SK-N-SH (cell line): ENCODE measurements around the gene TMEM63C. TPM values are rescaled to one million over a fixed set of nuclear protein-coding genes. Genes with fewer than 3 reads are reported as not detected.

Experiments
- CTCF ChIA-PET: fragments of 300-600, 350-600 bp; formaldehyde crosslinking; extraction: SDS; loops from one replicate; lab custom pipeline; 2021; lab: Yijun Ruan, JAX
- POLR2A ChIA-PET: fragments of 350-600 bp; sonication (Branson Sonifier 250); formaldehyde crosslinking; extraction: SDS; loops from one replicate; lab custom pipeline; 2020; ENCODE audit warnings: antibody characterized with exemption, inconsistent platforms; lab: Yijun Ruan, JAX
- DNase-seq: peaks from one replicate; pipeline ENCODE4 v3.0.0; 2012
- H2AFZ ChIP-seq: fragments of 200-600 bp; sonication (generic); 2 replicates; pipeline ENCODE4 v1.8.1; 2016; ENCODE audit warnings: antibody characterized with exemption, mild to moderate bottlenecking, low read depth
- H3F3A ChIP-seq: fragments of 200-600 bp; sonication (generic); replicated peaks from 2 replicates; pipeline ENCODE3; 2016; ENCODE audit warnings: antibody characterized with exemption, mild to moderate bottlenecking; ENCODE audit not compliant: insufficient read depth
- H3K27ac ChIP-seq, 2 experiments: fragments of 200-500 bp in 1 of 2; fragments of 200-600 bp in 1 of 2; sonication (Bioruptor generic) in 1 of 2; sonication (generic), shearing (Covaris generic) in 1 of 2; 2 replicates each; pipeline versions ENCODE4 v1.5.1 to v1.6.1; 2014 to 2016; ENCODE audit warnings: low read depth in 2 of 2, inconsistent platforms in 1 of 2, low read length in 1 of 2, mild to moderate bottlenecking in 1 of 2, mixed read lengths in 1 of 2
- H3K27me3 ChIP-seq: fragments of 200-600 bp; sonication (generic), shearing (Covaris generic); 2 replicates; pipeline ENCODE4 v1.6.1; 2016; ENCODE audit warnings: mixed run types; ENCODE audit not compliant: insufficient read depth
- H3K36me3 ChIP-seq, 2 experiments: fragments of 200-500 bp in 1 of 2; fragments of 200-600 bp in 1 of 2; sonication (Bioruptor generic) in 1 of 2; sonication (generic) in 1 of 2; replicated peaks in 1 of 2; 2 replicates each; pipeline versions ENCODE3 to v1.5.1; 2014 to 2016; ENCODE audit warnings: low read length in 1 of 2, mild to moderate bottlenecking in 1 of 2; ENCODE audit not compliant: insufficient read depth in 2 of 2, control insufficient read depth in 1 of 2
- H3K4me1 ChIP-seq, 2 experiments: fragments of 200-500 bp in 1 of 2; fragments of 200-600 bp in 1 of 2; sonication (Bioruptor generic) in 1 of 2; sonication (generic), shearing (Covaris generic) in 1 of 2; 2 replicates each; pipeline versions ENCODE4 v1.5.1 to v1.6.1; 2014 to 2016; ENCODE audit warnings: low read depth in 1 of 2, low read length in 1 of 2, mixed run types in 1 of 2; ENCODE audit not compliant: insufficient read depth in 2 of 2, control insufficient read depth in 1 of 2
- H3K4me2 ChIP-seq: fragments of 200-600 bp; sonication (generic), shearing (Covaris generic); 2 replicates; pipeline ENCODE4 v1.6.1; 2017; ENCODE audit warnings: mixed run types
- H3K4me3 ChIP-seq, 2 experiments: fragments of 200-500 bp in 1 of 2; fragments of 200-600 bp in 1 of 2; sonication (Bioruptor generic) in 1 of 2; sonication (generic), shearing (Covaris generic) in 1 of 2; 2 replicates each; pipeline versions ENCODE4 v1.5.1 to v1.8.1; 2014 to 2016; ENCODE audit warnings: low read depth in 2 of 2, inconsistent platforms in 1 of 2, low read length in 1 of 2, mild to moderate bottlenecking in 1 of 2, mixed read lengths in 1 of 2, moderate library complexity in 1 of 2
- H3K79me2 ChIP-seq: fragments of 200-600 bp; sonication (generic); 2 replicates; pipeline ENCODE4 v1.8.1; 2017; ENCODE audit warnings: mild to moderate bottlenecking; ENCODE audit not compliant: insufficient read depth
- H3K9ac ChIP-seq: fragments of 200-600 bp; sonication (generic); 2 replicates; pipeline ENCODE4 v1.6.1; 2017; ENCODE audit warnings: mixed run types
- H3K9me2 ChIP-seq: fragments of 200-600 bp; sonication (generic); 2 replicates; pipeline ENCODE4 v1.6.1; 2017; ENCODE audit warnings: mixed run types
- H3K9me3 ChIP-seq: fragments of 200-600 bp; sonication (generic); 2 replicates; pipeline ENCODE4 v1.6.1; 2017; ENCODE audit warnings: mixed run types, mild to moderate bottlenecking, moderate library complexity
- H4K20me1 ChIP-seq: fragments of 200-600 bp; sonication (generic); 2 replicates; pipeline ENCODE4 v1.6.1; 2017; ENCODE audit warnings: mild to moderate bottlenecking, mixed run types; ENCODE audit not compliant: insufficient read depth
- EP300 ChIP-seq, 2 experiments: IDR thresholded peaks; 2 replicates each; pipeline versions ENCODE4 v1.4.0 to v1.6.1; 2012; ENCODE audit warnings: borderline replicate concordance in 1 of 2, low read depth in 1 of 2, low read length in 1 of 2
- EZH2phosphoT487 ChIP-seq: fragments of 200-600 bp; sonication (generic); IDR thresholded peaks from 2 replicates; pipeline ENCODE4 v1.6.1; 2017; ENCODE audit warnings: low read depth, mixed run types, mild to moderate bottlenecking, antibody characterized with exemption, moderate library complexity, borderline replicate concordance
- NFIC ChIP-seq: IDR thresholded peaks from 2 replicates; pipeline ENCODE4 v1.4.0; 2012; ENCODE audit warnings: borderline replicate concordance
- RCOR1 ChIP-seq: fragments of 150-350 bp; IDR thresholded peaks from 2 replicates; pipeline ENCODE4 v1.6.1; 2017; ENCODE audit warnings: antibody characterized with exemption, low read length
- RXRA ChIP-seq: IDR thresholded peaks from 2 replicates; pipeline ENCODE4 v1.4.0; 2012; ENCODE audit warnings: low read depth, mild to moderate bottlenecking, borderline replicate concordance
- SIN3A ChIP-seq: IDR thresholded peaks from 2 replicates; pipeline ENCODE4 v1.6.1; 2012; ENCODE audit warnings: low read depth, mild to moderate bottlenecking, low read length, moderate library complexity, borderline replicate concordance
- SMC3 ChIP-seq: IDR thresholded peaks from 2 replicates; pipeline ENCODE4 v1.6.1; 2012; ENCODE audit warnings: low read depth, low read length, improper control_type of control experiment
- TEAD4 ChIP-seq: IDR thresholded peaks from 2 replicates; pipeline ENCODE4 v1.4.0; 2012; ENCODE audit warnings: mild to moderate bottlenecking, borderline replicate concordance; ENCODE audit not compliant: insufficient read depth
- YY1 ChIP-seq: IDR thresholded peaks from 2 replicates; pipeline ENCODE4 v1.4.0; 2012; ENCODE audit warnings: low read depth, mild to moderate bottlenecking
- WGBS: methylation state at CpG from one replicate; pipeline ENCODE4 v1.1.6; 2017; ENCODE audit warnings: low lambda C conversion rate; 5-methylcytosine and 5-hydroxymethylcytosine counted together
- polyA plus RNA-seq, 3 experiments: library from polyadenylated mRNA; depleted of rRNA; stranded (reverse); fragments of >200 nt; gene quantifications; 2 replicates each; pipeline ENCODE4 v1.2.3, GENCODE V29; 2012
- TF ChIP-seq, protein P1 (sequence below): IDR thresholded peaks from 2 replicates; pipeline ENCODE4; 2012
- TF ChIP-seq, protein P2 (sequence below): fragments of 200-600 bp; sonication (generic); IDR thresholded peaks from 2 replicates; pipeline ENCODE4 v1.6.1; 2017; ENCODE audit warnings: antibody characterized with exemption, mild to moderate bottlenecking, moderate library complexity
- TF ChIP-seq, protein P3 (sequence below): IDR thresholded peaks from 2 replicates; pipeline ENCODE4 v1.4.0; 2012; ENCODE audit warnings: low read depth, borderline replicate concordance
- TF ChIP-seq, protein P4 (sequence below): fragments of 150-350 bp; IDR thresholded peaks from 2 replicates; pipeline ENCODE4 v1.6.1; 2016; ENCODE audit warnings: mild to moderate bottlenecking, low read depth, low read length

TMEM63C gene
- polyA plus RNA-seq, 1 of the 3 experiments (the other 2 are of a cell fraction), result 0.25 TPM

DNA sequence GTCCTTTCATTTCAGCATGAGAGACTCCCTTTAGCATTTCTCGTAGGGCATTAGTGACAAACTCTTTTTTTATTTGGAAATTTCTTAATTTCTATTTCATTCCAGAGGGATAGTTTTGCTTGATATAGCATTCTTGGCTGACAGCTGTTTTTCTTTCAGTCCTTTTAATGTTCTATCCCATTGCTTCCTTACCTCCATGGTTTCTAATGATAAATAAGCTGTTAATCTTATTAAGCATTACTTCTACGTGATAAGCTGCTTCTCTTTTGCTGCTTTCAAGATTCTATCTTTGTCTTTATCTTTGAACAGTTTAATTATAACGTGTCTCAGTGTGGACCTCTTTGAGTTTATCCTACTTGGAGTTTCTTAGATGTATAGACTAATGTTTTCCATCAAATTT, 11.6 kb upstream of the TMEM63C start:
- DNase-seq, result no peak
- no peak for TF ChIP-seq EZH2phosphoT487
- TF ChIP-seq NFIC, result no peak
- TF ChIP-seq RCOR1, result no peak
- TF ChIP-seq, protein P1, sequence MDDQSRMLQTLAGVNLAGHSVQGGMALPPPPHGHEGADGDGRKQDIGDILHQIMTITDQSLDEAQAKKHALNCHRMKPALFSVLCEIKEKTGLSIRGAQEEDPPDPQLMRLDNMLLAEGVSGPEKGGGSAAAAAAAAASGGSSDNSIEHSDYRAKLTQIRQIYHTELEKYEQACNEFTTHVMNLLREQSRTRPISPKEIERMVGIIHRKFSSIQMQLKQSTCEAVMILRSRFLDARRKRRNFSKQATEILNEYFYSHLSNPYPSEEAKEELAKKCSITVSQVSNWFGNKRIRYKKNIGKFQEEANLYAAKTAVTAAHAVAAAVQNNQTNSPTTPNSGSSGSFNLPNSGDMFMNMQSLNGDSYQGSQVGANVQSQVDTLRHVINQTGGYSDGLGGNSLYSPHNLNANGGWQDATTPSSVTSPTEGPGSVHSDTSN, result no peak
- no peak for TF ChIP-seq YY1
- TF ChIP-seq EP300 (IDR thresholded peaks at IDR 0.05; ENCODE audit: borderline replicate concordance in 1 of 2, low read depth in 1 of 2, low read length in 1 of 2), result no peak
- no peak for TF ChIP-seq RXRA
- TF ChIP-seq, protein P2, sequence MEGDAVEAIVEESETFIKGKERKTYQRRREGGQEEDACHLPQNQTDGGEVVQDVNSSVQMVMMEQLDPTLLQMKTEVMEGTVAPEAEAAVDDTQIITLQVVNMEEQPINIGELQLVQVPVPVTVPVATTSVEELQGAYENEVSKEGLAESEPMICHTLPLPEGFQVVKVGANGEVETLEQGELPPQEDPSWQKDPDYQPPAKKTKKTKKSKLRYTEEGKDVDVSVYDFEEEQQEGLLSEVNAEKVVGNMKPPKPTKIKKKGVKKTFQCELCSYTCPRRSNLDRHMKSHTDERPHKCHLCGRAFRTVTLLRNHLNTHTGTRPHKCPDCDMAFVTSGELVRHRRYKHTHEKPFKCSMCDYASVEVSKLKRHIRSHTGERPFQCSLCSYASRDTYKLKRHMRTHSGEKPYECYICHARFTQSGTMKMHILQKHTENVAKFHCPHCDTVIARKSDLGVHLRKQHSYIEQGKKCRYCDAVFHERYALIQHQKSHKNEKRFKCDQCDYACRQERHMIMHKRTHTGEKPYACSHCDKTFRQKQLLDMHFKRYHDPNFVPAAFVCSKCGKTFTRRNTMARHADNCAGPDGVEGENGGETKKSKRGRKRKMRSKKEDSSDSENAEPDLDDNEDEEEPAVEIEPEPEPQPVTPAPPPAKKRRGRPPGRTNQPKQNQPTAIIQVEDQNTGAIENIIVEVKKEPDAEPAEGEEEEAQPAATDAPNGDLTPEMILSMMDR, result no peak
- no peak for TF ChIP-seq TEAD4
- TF ChIP-seq, protein P3, sequence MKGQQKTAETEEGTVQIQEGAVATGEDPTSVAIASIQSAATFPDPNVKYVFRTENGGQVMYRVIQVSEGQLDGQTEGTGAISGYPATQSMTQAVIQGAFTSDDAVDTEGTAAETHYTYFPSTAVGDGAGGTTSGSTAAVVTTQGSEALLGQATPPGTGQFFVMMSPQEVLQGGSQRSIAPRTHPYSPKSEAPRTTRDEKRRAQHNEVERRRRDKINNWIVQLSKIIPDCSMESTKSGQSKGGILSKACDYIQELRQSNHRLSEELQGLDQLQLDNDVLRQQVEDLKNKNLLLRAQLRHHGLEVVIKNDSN, result no peak
- TF ChIP-seq SMC3, result no peak
- TF ChIP-seq, protein P4, sequence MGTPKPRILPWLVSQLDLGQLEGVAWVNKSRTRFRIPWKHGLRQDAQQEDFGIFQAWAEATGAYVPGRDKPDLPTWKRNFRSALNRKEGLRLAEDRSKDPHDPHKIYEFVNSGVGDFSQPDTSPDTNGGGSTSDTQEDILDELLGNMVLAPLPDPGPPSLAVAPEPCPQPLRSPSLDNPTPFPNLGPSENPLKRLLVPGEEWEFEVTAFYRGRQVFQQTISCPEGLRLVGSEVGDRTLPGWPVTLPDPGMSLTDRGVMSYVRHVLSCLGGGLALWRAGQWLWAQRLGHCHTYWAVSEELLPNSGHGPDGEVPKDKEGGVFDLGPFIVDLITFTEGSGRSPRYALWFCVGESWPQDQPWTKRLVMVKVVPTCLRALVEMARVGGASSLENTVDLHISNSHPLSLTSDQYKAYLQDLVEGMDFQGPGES, result no peak
- no peak for TF ChIP-seq SIN3A
- Histone ChIP-seq H3K9ac (no peak overlapping the region), H3K27me3 (no peaks in the 10 kb centered on the region), H3F3A (no peaks in the 10 kb centered on the region), H3K9me3 (peaks cover 10% of the 10 kb centered on the region; the same call in 1 of the 2 replicates), H3K4me3 (no peak overlapping the region), H3K9me2 (no peaks in the 10 kb centered on the region), H3K79me2 (no peaks in the 10 kb centered on the region), H3K27ac (no peak overlapping the region), H3K36me3 (no peaks in the 10 kb centered on the region), H4K20me1 (no peaks in the 10 kb centered on the region), H3K4me1 (no peaks in the 10 kb centered on the region), H2AFZ (no peak overlapping the region), H3K4me2 (no peak overlapping the region)
- 4% methylated on average over 3 of the region's 3 CpGs for WGBS
- POLR2A ChIA-PET, result no interaction called here
- CTCF ChIA-PET, result no interaction called here
